ENCODE data around the gene LMBR1L.

DNA sequence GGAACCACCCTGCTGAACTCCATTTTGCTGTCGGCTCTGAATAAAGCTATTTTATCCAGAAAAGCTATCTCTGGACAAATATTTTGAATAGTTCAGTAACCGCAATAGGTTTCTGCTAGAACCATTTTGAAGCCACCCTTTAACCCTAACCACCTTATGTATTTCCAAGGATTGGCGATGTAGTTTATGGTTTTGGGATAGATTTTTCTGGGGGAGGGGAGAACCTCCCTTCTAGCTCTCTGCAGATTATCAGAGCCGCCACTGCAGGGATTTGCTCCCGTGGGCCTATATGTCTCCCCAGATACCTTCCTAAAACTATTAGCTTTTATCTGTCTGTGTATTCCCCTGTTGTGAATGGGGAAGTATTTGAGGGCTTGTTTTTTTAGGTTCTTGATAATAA is 22.4 kb upstream of the LMBR1L start:
- TF ChIP-seq POLR2AphosphoS5 (IDR thresholded peaks at IDR 0.05; ENCODE audit: low read depth, low read length) (no peak), REST (IDR thresholded peaks at IDR 0.05; ENCODE audit: insufficient read depth in 1 of 2, low read depth in 2 of 2, low read length in 2 of 2) (no peak), TAF1 (IDR thresholded peaks at IDR 0.05; ENCODE audit: borderline replicate concordance, insufficient read depth, low read length) (no peak), SIN3A (IDR thresholded peaks at IDR 0.05; ENCODE audit: borderline replicate concordance, insufficient read depth, low read length) (no peak)

Data from PFSK-1 (cell line).